ENCODE measurements around the gene SPINDOC. TPM values are rescaled to one million over a fixed set of nuclear protein-coding genes. Genes with fewer than 3 reads are reported as not detected.

SPINDOC gene
- total RNA-seq, 1 experiment from 2014 or later, result 50.9 TPM

- Histone ChIP-seq H3K4me1 (ENCODE audit: control insufficient read depth in 1 of 2, insufficient read depth in 2 of 2, low read length in 2 of 2) (peaks cover 32 to 58% of the 10 kb centered on the region in 2 experiments), H3K9ac (ENCODE audit: low read length) (peak overlapping the region; percentile 98), H3K9me2 (ENCODE audit: insufficient read depth) (no peaks in the 10 kb centered on the region), H3K27ac (ENCODE audit: low read depth, low read length) (peak overlapping the region; percentile 44), H4K20me1 (ENCODE audit: insufficient read depth) (peaks cover 6% of the 10 kb centered on the region; the same call in 1 of the 2 replicates), H3K27me3 (ENCODE audit: insufficient read depth, low read length) (no peaks in the 10 kb centered on the region), H3K79me2 (ENCODE audit: insufficient read depth, low read length) (peaks cover 40% of the 10 kb centered on the region), H3K36me3 (ENCODE audit: control insufficient read depth in 1 of 2, insufficient read depth in 2 of 2, low read length in 2 of 2) (peaks cover 0 to 2% of the 10 kb centered on the region in 2 experiments; a peak in 1 of 4 replicates), H3K9me3 (ENCODE audit: control insufficient read depth in 1 of 2, insufficient read depth in 1 of 2, low read depth in 1 of 2, low read length in 2 of 2) (no peaks in the 10 kb centered on the region), H3K4me2 (ENCODE audit: low read length) (peak overlapping the region; percentile 97), H3K4me3 (replicated peaks in 1 of 2; ENCODE audit: low read depth in 1 of 2, low read length in 2 of 2) (peak overlapping the region; percentile 32 to 96), H2AFZ (ENCODE audit: low read depth, low read length, poor library complexity, severe bottlenecking) (peak overlapping the region; percentile 81)
- no peak for ATAC-seq
- ChIA-PET RAD21 (ENCODE audit: low non-redundant PET in 1 of 2, low total read pairs in 2 of 2, uncharacterized antibody in 2 of 2, unreplicated experiment in 2 of 2) (interaction anchor here (1.1 to 1.6 kb wide), 4 partner anchors 34 to 107 kb away, joined by 3 to 10 read pairs (median 5); partner anchors contain the start of gene RCOR2 (in 1 of the 2)), POLR2A (interaction anchor here (0.7 to 1.6 kb wide), 5 partner anchors 18 to 347 kb away, joined by 3 to 4 read pairs (median 3); no protein-coding TSS in a partner anchor), CTCF (interaction anchor here (0.7 to 4.4 kb wide), 10 partner anchors 9 to 314 kb away, joined by 3 to 66 read pairs (median 4); partner anchors contain the start of gene NAA40)
- BruUV-seq (replicated peaks), result no TSS peak
- TF ChIP-seq POLR2AphosphoS5 (IDR thresholded peaks at IDR 0.05; ENCODE audit: low read depth, low read length), result no peak
- no peak for TF ChIP-seq SIN3A (IDR thresholded peaks at IDR 0.05; ENCODE audit: low read depth)
- no peak for TF ChIP-seq RAD21 (IDR thresholded peaks at IDR 0.05; ENCODE audit: low read depth)
- no peak for TF ChIP-seq ZFX (IDR thresholded peaks at IDR 0.05)
- TF ChIP-seq SRF (IDR thresholded peaks at IDR 0.05; ENCODE audit: low read depth), result no peak
- TF ChIP-seq CBX3 (IDR thresholded peaks at IDR 0.05; ENCODE audit: low read depth), result no peak
- no peak for TF ChIP-seq TCF7L2 (IDR thresholded peaks at IDR 0.05; ENCODE audit: borderline replicate concordance, extremely low read depth, insufficient read depth, insufficient read length)
- TF ChIP-seq CTCF (IDR thresholded peaks at IDR 0.05 in 2 of 3, conservative IDR thresholded peaks at IDR 0.05 in 1 of 3; ENCODE audit: borderline replicate concordance in 1 of 3, insufficient read depth in 1 of 3, low read depth in 2 of 3, low read length in 2 of 3), result no peak
- TF ChIP-seq EZH2 (IDR thresholded peaks at IDR 0.05), result no peak
- no peak for TF ChIP-seq JUND (IDR thresholded peaks at IDR 0.05)
- TF ChIP-seq REST (IDR thresholded peaks at IDR 0.05; ENCODE audit: low read depth), result no peak
- no peak for TF ChIP-seq CEBPB (IDR thresholded peaks at IDR 0.05; ENCODE audit: low read depth)
- no peak for TF ChIP-seq FOSL1 (IDR thresholded peaks at IDR 0.05; ENCODE audit: low read depth)
- TF ChIP-seq, protein P1, sequence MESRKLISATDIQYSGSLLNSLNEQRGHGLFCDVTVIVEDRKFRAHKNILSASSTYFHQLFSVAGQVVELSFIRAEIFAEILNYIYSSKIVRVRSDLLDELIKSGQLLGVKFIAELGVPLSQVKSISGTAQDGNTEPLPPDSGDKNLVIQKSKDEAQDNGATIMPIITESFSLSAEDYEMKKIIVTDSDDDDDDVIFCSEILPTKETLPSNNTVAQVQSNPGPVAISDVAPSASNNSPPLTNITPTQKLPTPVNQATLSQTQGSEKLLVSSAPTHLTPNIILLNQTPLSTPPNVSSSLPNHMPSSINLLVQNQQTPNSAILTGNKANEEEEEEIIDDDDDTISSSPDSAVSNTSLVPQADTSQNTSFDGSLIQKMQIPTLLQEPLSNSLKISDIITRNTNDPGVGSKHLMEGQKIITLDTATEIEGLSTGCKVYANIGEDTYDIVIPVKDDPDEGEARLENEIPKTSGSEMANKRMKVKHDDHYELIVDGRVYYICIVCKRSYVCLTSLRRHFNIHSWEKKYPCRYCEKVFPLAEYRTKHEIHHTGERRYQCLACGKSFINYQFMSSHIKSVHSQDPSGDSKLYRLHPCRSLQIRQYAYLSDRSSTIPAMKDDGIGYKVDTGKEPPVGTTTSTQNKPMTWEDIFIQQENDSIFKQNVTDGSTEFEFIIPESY (IDR thresholded peaks at IDR 0.05; ENCODE audit: extremely low read depth, insufficient replicate concordance, low read length), result no peak
- intact Hi-C loops (cut with micrococcal nuclease), result loop anchor here (5.0 to 10.0 kb wide), 2 partner anchors 34 to 363 kb away; no protein-coding TSS in a partner anchor
- DNase-seq (ENCODE audit: low read depth, low spot score), result no peak
Observed at GRCh38 chr11:63838150-63838677, 25.0 kb downstream of the SPINDOC start.
